Adrenal gland (tissue), 12 donors: Measurements from ENCODE around the gene ZMAT5. TPM values are rescaled to one million over a fixed set of nuclear protein-coding genes. Genes with fewer than 3 reads are reported as not detected.

Experiments used
- DNase-seq, 7 donors: peaks; one replicate each; pipeline ENCODE4 v3.0.0-alpha.2; 2019 to 2020
- H3K27ac ChIP-seq, 5 donors: fragments of 200-600 bp; sonication (generic) in 4 of 5; 1 replicate in 3 of 5; 2 replicates in 2 of 5; pipeline versions ENCODE4 v1.5.1 to v1.8.0; 2016 to 2020; ENCODE audit warnings: mild to moderate bottlenecking in 1 of 5
- H3K27me3 ChIP-seq: fragments of 200-600 bp; 2 replicates; pipeline ENCODE4 v1.8.0; 2021
- H3K36me3 ChIP-seq, 2 donors: fragments of 200-600 bp; replicated peaks in 1 of 2; 1 replicate in 1 of 2; 2 replicates in 1 of 2; pipeline versions ENCODE4 v1.5.1 to v1.8.0; 2018 to 2022
- H3K4me1 ChIP-seq, 2 donors: fragments of 200-600 bp; replicated peaks in 1 of 2; 1 replicate in 1 of 2; 2 replicates in 1 of 2; pipeline versions ENCODE4 v1.5.1 to v1.8.0; 2018 to 2021
- H3K4me3 ChIP-seq, 4 donors: fragments of 200-600 bp; sonication (generic) in 3 of 4; one replicate each; pipeline ENCODE4 v1.5.1; 2016 to 2018
- H3K9me3 ChIP-seq, 3 donors: fragments of 200-600 bp; sonication (generic) in 1 of 3; replicated peaks in 1 of 3; 1 replicate in 2 of 3; 2 replicates in 1 of 3; pipeline versions ENCODE4 v1.5.1 to v1.8.0; 2016 to 2021
- CTCF ChIP-seq, 6 experiments: fragments of 450-650 bp in 4 of 6; fragments of 200-600 bp in 2 of 6; sonication (generic) in 1 of 6; IDR thresholded peaks; 1 replicate in 5 of 6; 2 replicates in 1 of 6; pipeline versions ENCODE4 v1.5.1 to v1.8.0; 2016 to 2021; ENCODE audit warnings: antibody characterized with exemption in 6 of 6, mild to moderate bottlenecking in 2 of 6, moderate library complexity in 1 of 6
- POLR2A ChIP-seq, 2 donors: fragments of 450-650 bp; IDR thresholded peaks; one replicate each; pipeline ENCODE4 v1.6.1; 2017; ENCODE audit warnings: antibody characterized with exemption in 2 of 2, mild to moderate bottlenecking in 2 of 2, moderate library complexity in 1 of 2
- WGBS, 4 donors: extraction: QIAGEN DNeasy Blood & Tissue Kit in 2 of 4; methylation state at CpG; one replicate each; pipeline versions ENCODE4 v1.1.5 to v1.1.7; 2013 to 2017; 5-methylcytosine and 5-hydroxymethylcytosine counted together
- intact Hi-C, 2 donors: fragments of 100-400 bp; cut with DNase I; formaldehyde crosslinking; loops; one replicate each; pipeline versions ENCODE4 v1.14.1 to v1.15.0; 2022 to 2023
- polyA plus RNA-seq, 3 donors: library from polyadenylated mRNA; stranded (reverse); fragments of 200-250 nt in 2 of 3; fragments of 350-450 nt in 1 of 3; fragmentation: Illumina TruSeq in 1 of 3; extraction: RNeasy Lipid Tissue Mini Kit (QIAGEN cat#74804) in 1 of 3; gene quantifications; one replicate each; pipeline ENCODE4 v1.2.3, GENCODE V29; 2013 to 2014
- total RNA-seq, 9 donors: library from RNA; depleted of rRNA in 4 of 9; stranded (reverse); fragments of >200 nt in 4 of 9; fragments of 120-200 nt in 1 of 9; fragmentation: NEBNext Ultra II Directional in 1 of 9; extraction: Animal tissue kit (Norgen Biotek cat#: 25700) in 1 of 9; gene quantifications; one replicate each; pipeline versions ENCODE4 v1.1.0 to v1.2.4, GENCODE V29; 2013 to 2023
- donor health status: healthy with polysubstance abuse.
- donor health status: Bipolar disorder and iron deficiency.
- donor health status: DM: yes; HTN: yes; CAD: no.
- donor health status: DM: no; HTN: no; CAD: no.
- donor health status: DM: no; HTN: no; CAD: no.
- donor health status: DM: yes; HTN: yes; CAD: no.

The ZMAT5 gene
- total and polyA plus RNA-seq, 12 donors = 13.1 to 97.8 (median 34.8) TPM

GRCh38 chr22:29723766-29724165 lies 43.0 kb downstream of the ZMAT5 start:
- WGBS, 4 donors = 75 to 86% (median 82%) methylated on average over 4 to 10 of the region's 10 CpGs
- peaks cover 22% of the 10 kb centered on the region for H3K27me3 ChIP-seq
- TF ChIP-seq CTCF (IDR thresholded peaks at IDR 0.05) = no peak
- no peak for TF ChIP-seq POLR2A (IDR thresholded peaks at IDR 0.05)
- no peak overlapping the region for H3K4me3 ChIP-seq
- H3K9me3 ChIP-seq = no peaks in the 10 kb centered on the region
- no peak for DNase-seq
- no peak overlapping the region for H3K27ac ChIP-seq
- intact Hi-C loops = no loop called here
- H3K36me3 ChIP-seq = no peaks in the 10 kb centered on the region
- H3K4me1 ChIP-seq = peaks cover 7 to 10% of the 10 kb centered on the region in 2 donors

- intact Hi-C loops = no loop called here
- WGBS, 4 donors = 48 to 51% (median 49%) methylated on average over 12 to 16 of the region's 16 CpGs
Observed at GRCh38 chr22:29722587-29722986, 44.2 kb downstream of the ZMAT5 start.

GRCh38 chr22:29722151-29722550 lies 44.7 kb downstream of the ZMAT5 start:
- Histone ChIP-seq H3K4me3 (no peak overlapping the region), H3K36me3 (no peaks in the 10 kb centered on the region), H3K4me1 (peaks cover 7 to 10% of the 10 kb centered on the region in 2 donors), H3K27ac (peak overlapping the region in 1 of 5 donors; percentile 52), H3K9me3 (no peaks in the 10 kb centered on the region), H3K27me3 (peaks cover 22% of the 10 kb centered on the region)
- 28 to 47% methylated on average over 7 of the region's 7 CpGs; no CpG with 5 or more reads in 2 of the 4 donors for WGBS, 4 donors
- DNase-seq = peak in 6 of 7 donors; percentile 62 to 77 (median 68)
- no peak for TF ChIP-seq CTCF (IDR thresholded peaks at IDR 0.05)
- no peak for TF ChIP-seq POLR2A (IDR thresholded peaks at IDR 0.05)
- intact Hi-C loops = no loop called here

More at GRCh38 chr22:29722587-29722986, 44.2 kb downstream of the ZMAT5 start:
- TF ChIP-seq CTCF (IDR thresholded peaks at IDR 0.05) (no peak), POLR2A (IDR thresholded peaks at IDR 0.05) (no peak)
- Histone ChIP-seq H3K9me3 (no peaks in the 10 kb centered on the region), H3K4me1 (peaks cover 7 to 10% of the 10 kb centered on the region in 2 donors), H3K27me3 (peaks cover 22% of the 10 kb centered on the region), H3K27ac (peak overlapping the region in 1 of 5 donors; percentile 52), H3K36me3 (no peaks in the 10 kb centered on the region), H3K4me3 (no peak overlapping the region)
- DNase-seq = peak in 1 of 7 donors; percentile 27

GRCh38 chr22:29720811-29721323 lies 45.9 kb downstream of the ZMAT5 start:
- WGBS, 4 donors = 0 to 10% (median 4%) methylated on average over 1 to 53 of the region's 53 CpGs
- H3K27ac ChIP-seq = peak overlapping the region in 1 of 5 donors; percentile 40
- H3K4me1 ChIP-seq = peaks cover 7 to 10% of the 10 kb centered on the region in 2 donors
- TF ChIP-seq CTCF (IDR thresholded peaks at IDR 0.05) (no peak), POLR2A (IDR thresholded peaks at IDR 0.05) (no peak)
- intact Hi-C loops = no loop called here
- H3K36me3 ChIP-seq = no peaks in the 10 kb centered on the region
- H3K27me3 ChIP-seq = peaks cover 22% of the 10 kb centered on the region
- peak overlapping the region in 2 of 4 donors; percentile 1 to 51 for H3K4me3 ChIP-seq
- DNase-seq = no peak
- no peaks in the 10 kb centered on the region for H3K9me3 ChIP-seq
